Body of pancreas (tissue), 4 donors: ENCODE results near the gene DHRS12.

ENCODE experiments used
- POLR2A ChIP-seq, 3 donors: fragments of 450-650 bp; IDR thresholded peaks; one replicate each; pipeline ENCODE4 v1.6.1; 2016; ENCODE audit warnings: antibody characterized with exemption in 3 of 3, mild to moderate bottlenecking in 2 of 3
- TF ChIP-seq, protein P1 (sequence below), 7 experiments: fragments of 450-650 bp in 4 of 7; fragments of 200-600 bp in 3 of 7; sonication (generic) in 3 of 7; IDR thresholded peaks; one replicate each; pipeline ENCODE4 v1.5.1; 2016 to 2019; ENCODE audit warnings: antibody characterized with exemption in 7 of 7

- TF ChIP-seq, protein P1, sequence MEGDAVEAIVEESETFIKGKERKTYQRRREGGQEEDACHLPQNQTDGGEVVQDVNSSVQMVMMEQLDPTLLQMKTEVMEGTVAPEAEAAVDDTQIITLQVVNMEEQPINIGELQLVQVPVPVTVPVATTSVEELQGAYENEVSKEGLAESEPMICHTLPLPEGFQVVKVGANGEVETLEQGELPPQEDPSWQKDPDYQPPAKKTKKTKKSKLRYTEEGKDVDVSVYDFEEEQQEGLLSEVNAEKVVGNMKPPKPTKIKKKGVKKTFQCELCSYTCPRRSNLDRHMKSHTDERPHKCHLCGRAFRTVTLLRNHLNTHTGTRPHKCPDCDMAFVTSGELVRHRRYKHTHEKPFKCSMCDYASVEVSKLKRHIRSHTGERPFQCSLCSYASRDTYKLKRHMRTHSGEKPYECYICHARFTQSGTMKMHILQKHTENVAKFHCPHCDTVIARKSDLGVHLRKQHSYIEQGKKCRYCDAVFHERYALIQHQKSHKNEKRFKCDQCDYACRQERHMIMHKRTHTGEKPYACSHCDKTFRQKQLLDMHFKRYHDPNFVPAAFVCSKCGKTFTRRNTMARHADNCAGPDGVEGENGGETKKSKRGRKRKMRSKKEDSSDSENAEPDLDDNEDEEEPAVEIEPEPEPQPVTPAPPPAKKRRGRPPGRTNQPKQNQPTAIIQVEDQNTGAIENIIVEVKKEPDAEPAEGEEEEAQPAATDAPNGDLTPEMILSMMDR (IDR thresholded peaks at IDR 0.05), result no peak
- no peak for TF ChIP-seq POLR2A (IDR thresholded peaks at IDR 0.05)
Measured at GRCh38 chr13:51742031-51742430, 61.9 kb downstream of the DHRS12 start.
